ENCODE measurements around the gene BID.

GRCh38 chr22:17814084-17814483 is 39.8 kb upstream of the BID start:
- TF ChIP-seq GATA2 (IDR thresholded peaks at IDR 0.05; ENCODE audit: low read depth, low read length) (no peak), GATA3 (IDR thresholded peaks at IDR 0.05; ENCODE audit: low read depth, low read length) (no peak)
